GM08714 (cell line): ENCODE results near the gene TRAM2.

Experiments used
- H3K4me3 ChIP-seq: fragments of 200-500 bp; sonication (Bioruptor generic); 2 replicates; pipeline ENCODE4 v1.5.1; 2014; ENCODE audit warnings: mild to moderate bottlenecking, low read length, inconsistent platforms
- ZNF274 ChIP-seq: IDR thresholded peaks from 2 replicates; pipeline ENCODE4 v1.6.1; 2012; ENCODE audit warnings: mild to moderate bottlenecking, low read depth, low read length

Gene TRAM2

DNA sequence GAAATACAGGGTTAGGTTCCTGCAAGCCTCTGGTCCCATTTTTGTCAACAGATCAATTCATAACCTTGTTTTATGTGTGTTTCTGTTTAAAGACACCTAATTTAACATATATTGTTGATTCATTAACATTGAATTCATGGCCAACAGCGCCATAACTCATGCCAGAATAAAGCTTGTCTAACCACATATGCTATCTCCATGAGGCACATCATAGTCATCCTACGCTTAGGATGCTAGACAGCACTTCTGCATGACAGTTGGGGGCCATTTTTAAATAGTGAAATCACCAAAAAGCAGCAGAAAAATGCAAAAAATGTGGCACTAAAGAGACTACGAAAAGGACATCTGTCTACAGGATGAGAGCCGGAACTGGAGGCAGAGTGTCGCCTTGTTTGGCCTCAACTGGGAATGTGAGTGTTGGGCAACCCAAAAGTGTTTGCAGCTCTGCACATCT is 37.9 kb downstream of the TRAM2 start:
- no peak overlapping the region for H3K4me3 ChIP-seq
- TF ChIP-seq ZNF274, result no peak

DNA sequence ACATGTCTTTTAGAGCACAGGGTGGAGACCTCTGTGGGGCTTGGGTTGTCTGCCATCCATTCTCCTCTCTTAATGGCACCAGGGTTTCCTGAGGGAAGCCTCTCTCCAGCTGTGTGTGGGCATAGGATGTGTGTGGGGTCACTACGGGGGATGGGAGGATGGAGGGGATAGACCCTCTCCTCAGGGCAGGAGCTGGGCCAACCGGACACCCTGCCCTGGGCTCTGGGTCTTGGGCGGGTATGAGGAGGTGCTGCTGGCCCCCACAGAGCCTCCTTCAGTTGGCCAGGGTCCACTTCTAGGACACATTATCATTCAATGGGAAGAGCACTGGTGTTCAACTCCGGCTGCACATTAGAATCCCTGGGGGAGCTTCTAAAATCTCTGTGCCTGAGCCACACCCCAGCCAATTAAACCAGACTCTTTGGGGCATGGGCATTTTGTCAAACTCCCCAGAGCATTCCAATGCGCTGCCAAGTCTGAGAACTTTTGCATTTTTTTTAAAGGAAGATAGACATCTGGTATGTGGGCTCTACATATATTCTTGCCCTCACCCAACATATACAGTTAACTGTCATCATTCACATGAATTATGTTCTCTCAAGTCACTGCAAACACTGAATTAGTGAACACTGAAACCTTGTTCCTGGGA is 38.5 kb downstream of the TRAM2 start:
- no peak overlapping the region for H3K4me3 ChIP-seq
- no peak for TF ChIP-seq ZNF274

DNA sequence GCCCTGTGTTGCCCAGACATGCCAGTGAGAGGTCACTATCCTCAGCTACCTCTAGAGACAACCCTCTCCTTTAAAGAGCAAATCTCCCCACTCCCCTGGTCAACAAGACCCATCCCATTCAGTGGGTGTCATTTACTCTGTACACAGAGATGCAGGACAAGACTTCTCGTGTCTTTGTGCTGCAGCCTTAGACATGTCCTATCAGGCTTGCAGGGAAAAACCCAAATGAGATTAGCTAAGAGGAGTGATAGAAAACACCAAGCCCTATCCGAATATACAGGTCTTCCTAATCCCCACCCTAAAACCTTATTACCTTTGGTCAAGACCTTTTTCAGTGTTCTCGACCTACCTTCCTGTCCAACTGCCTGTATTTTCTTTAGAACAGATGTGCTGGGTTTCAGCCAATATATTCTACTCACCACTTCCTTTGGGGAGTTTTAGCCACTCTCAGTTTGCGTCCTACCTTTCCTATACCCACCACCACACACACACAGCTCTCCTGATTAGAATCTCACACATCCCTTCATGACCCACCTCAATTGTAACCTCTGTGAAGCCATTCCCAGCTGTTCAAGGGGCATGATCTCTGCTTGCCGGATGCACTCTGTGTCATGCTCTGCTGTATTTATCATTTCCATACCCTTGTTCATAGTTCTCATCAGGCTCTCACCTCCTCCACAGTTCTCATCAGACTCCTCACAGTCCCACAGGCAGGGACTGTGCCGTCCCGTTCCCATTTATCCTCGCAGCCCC is 39.7 kb downstream of the TRAM2 start:
- TF ChIP-seq ZNF274, result no peak
- peak overlapping the region; percentile 36; the same call in 1 of the 2 replicates for H3K4me3 ChIP-seq

DNA sequence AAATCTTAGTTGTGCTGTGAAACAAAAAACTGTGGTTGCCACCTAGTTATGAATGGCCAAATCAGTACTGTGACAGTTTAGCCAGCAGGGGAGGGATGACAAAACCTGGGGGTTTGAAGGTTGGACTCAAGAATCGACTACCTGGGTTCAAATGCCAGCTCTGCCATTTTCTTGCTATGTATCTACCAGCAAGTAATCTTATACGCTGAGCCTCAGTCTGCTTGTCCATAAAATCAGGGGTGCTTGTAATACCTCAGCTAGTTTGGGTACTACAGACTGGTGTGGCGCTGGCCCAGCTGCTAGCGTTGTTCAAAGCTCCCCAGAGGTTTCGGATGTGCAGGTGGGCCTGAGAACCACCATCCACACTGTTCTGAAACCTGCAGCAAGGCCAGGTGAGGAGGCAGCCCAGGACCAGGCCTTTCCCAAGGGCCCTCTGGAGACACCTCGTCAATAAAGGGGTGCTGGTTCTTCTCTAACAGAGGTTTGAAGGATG is 40.4 kb downstream of the TRAM2 start:
- TF ChIP-seq ZNF274, result no peak
- peak overlapping the region; percentile 36; the same call in 1 of the 2 replicates for H3K4me3 ChIP-seq

DNA sequence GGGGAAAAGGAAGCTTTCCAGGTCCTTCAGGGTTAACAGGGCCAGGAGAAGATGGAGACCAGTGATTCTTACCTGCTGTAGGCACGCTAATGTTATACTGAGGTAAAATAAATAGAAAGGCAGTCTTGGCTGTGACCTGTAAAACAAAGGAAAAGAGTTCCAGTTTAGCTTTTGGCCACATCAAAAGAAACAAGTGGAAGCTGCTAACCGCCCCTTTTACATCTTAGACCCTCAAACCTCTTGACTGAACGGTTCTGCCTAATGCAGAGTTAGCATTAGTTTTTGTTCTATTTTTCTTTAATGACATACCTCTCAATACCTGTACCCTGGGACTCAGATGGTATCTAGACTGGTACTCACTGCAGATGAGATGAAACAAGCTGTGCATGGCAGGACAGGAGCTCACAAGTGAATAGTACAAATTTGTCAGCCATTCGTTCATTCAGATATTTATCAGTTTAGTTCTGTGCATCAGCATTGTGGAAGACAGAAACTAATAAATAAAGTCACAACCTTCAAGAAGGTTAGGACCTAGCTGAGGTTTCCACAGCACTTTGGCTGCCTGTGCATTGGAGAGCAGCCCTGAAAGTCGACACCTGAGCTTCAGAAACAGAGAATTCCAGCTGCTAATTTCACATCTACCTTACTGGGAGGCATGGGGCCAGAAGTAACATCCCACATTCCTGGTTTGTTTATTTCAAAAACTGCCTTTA is 41.0 kb downstream of the TRAM2 start:
- H3K4me3 ChIP-seq, result no peak overlapping the region; the same call in 1 of the 2 replicates
- TF ChIP-seq ZNF274, result no peak

DNA sequence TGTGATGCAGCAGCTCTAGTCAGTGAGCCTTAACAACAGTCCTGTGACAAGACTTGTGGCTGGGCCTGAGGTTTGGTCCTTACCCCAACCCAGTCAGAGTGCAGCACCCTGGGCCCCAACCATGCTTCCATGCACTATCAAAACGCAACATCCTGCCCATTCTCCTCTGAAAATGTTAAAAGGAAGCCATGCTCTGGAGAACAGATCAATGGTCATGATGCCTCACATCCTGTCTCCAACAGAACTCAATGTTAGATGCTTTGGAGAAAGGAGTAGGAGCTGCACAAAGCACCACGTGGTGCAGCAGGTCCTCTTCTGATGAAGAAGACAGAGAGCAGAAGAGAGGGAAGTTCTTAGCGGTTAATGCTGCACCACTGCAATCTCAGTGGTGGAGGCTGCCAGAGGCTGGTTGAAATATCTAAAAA is 41.9 kb downstream of the TRAM2 start:
- TF ChIP-seq ZNF274, result no peak
- H3K4me3 ChIP-seq, result no peak overlapping the region

DNA sequence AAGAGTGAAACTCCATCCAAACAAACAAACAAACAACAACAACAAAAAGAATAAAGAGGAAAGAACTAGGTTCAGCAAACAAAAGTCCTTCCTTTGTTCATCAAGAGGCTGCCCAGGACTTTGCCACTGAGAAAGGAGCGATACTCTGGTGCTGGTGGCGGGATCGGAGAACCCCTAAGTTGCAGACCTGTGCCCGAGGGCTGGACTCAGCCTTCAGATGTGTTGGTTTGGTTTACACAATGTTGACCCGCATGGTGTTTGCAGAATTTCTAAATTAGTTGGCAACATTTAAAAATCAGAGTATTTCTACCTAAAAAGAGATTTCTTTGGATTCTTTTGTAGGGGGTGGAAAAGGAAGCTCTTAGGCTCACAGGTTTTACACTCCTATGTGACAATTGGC is 42.5 kb downstream of the TRAM2 start:
- no peak for TF ChIP-seq ZNF274
- H3K4me3 ChIP-seq, result no peak overlapping the region

DNA sequence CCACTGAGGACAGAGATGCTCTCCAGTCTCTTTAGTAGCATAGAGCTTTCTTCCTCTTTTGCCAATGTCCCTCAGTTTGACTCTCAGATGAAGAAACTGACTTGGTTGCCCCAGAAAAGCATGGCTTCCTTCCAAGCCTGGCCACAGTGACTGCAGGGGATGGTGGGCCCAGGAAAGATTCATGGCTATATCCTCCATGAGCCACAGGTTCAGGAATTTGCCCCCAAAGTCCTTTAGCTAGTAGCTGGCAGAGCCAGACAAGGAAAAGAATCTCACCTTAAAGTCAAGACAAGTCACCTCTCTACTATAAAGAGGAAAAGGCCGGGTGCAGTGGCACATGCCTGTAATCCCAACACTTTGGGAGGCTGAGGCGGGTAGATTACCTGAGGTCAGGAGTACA is 43.4 kb downstream of the TRAM2 start:
- H3K4me3 ChIP-seq, result no peak overlapping the region
- no peak for TF ChIP-seq ZNF274

DNA sequence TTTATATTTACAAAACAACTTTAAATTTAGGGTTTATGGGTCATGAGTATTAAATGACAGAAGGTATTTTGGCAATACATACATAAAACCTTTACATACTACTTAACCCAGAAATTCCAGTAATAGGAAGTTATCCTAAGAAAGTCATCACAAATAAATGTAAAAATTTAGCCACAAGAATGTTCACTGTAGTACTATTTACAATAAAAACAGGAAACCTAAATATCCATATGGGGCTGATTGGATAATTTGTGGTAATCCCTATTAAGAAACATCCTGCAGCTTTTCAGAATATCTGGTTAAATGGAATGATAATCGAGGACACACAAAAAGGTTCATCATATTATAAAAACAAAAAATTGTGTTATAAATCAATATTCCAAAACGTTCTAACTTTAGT is 44.4 kb downstream of the TRAM2 start:
- TF ChIP-seq ZNF274, result no peak
- no peak overlapping the region for H3K4me3 ChIP-seq

DNA sequence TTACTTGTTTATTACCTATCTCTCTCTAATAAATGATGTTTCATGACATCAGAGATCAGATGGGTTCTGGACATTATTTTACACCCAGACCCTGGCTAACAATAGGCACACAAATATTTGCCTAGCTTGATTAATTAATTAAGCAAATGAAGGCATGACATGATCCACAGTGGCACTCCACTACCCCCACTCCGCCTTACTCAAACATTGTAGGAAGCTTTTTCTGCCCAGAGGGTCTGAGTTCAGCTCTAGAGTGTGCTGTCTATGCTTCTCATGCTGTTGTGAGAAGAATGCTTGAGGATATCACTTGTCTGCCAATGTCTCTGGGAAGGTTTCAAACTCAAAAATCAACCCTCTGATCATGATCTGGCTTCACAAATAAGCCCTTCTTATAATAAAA is 45.0 kb downstream of the TRAM2 start:
- TF ChIP-seq ZNF274, result no peak

DNA sequence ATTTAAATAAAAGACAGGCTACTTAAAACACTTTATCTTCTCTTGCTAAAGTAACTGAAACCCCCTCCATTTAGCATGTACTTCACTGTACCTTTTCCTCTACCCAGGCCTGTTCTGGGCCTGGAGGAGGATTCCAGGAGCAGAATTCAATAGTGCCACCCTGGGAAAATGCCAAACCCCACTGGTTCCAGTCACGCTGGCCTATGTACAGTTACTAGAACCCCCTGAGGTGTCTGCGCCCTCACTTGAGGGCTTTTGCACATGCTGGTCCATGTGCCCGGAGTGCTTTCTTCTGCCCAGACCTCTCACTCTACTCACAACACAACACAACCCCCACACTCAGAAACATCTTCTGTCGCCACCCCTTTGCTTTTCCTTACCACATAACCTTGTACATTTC is 45.5 kb downstream of the TRAM2 start:
- H3K4me3 ChIP-seq, result no peak overlapping the region
- no peak for TF ChIP-seq ZNF274

More for the DNA sequence above, 45.0 kb downstream of the TRAM2 start:
- no peak overlapping the region for H3K4me3 ChIP-seq

DNA sequence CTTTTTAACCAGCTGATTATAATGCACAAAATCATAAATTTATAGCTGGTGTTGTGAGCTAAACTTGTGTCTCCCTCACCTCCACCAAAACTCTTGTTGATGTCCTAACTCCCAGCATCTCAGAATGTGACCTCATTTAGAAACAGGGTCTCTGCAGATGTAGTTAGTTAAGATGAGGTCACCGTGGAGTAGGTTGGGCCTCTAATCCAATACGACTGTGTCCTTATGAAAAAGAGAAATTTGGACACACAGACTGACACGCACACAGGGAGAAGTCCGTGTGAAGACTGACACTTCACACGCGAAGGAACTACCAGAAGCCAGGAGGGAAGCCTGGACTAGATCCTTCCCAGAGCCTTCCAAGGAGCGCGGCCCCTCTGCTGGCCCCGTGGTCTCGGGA is 46.5 kb downstream of the TRAM2 start:
- TF ChIP-seq ZNF274, result no peak

DNA sequence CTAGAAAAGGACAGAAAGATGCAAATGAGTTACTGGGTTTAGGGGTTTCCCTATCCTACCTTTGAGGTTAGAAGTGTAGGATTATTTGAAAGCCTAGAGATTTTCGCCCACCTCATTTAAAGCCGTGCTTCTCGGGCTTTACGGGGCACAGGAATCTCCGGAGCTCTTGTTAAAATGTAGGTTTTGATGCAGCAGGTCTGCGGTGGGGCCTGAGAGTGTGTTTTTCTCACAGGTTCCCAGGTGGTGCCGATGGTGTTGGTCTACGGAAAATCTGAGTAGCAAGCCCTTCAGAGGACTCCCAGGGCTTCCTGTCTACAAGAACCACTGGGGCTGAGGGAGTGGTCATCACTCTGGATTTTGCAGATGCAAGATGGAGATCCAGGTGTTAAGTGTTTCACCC is 47.5 kb downstream of the TRAM2 start:
- H3K4me3 ChIP-seq, result no peak overlapping the region
- TF ChIP-seq ZNF274, result no peak

More for the DNA sequence above, 46.5 kb downstream of the TRAM2 start:
- H3K4me3 ChIP-seq, result no peak overlapping the region

DNA sequence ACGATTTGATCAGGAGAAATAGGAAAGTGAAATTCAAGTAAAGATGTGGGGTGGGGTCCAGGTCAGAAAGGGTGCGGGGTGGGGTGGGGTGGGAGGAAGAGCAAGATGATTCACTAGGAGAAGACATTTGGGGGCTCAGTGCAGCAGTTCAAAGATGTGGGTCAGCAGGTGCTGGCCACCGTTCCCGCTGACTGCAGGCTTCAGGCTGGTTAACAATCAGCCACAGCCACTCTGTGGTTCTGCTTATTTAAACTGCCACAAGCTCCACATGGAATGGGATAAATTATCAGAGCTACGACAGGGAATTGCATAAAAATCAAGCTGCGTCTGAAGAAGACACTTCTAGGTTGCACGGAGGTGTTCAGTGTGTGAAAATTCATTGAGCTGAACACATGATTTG is 49.4 kb downstream of the TRAM2 start:
- H3K4me3 ChIP-seq, result no peak overlapping the region
- TF ChIP-seq ZNF274, result no peak
